Ureter (tissue), 1 donor: ENCODE data around the gene GAS5. TPM values are rescaled to one million over a fixed set of nuclear protein-coding genes. Genes with fewer than 3 reads are reported as not detected.

ENCODE experiments used
- DNase-seq: peaks from one replicate; pipeline ENCODE4 v3.0.0-alpha.2; 2020; ENCODE audit warnings: low spot score
- total RNA-seq: library from RNA; stranded (reverse); gene quantifications from one replicate; pipeline ENCODE4 v1.2.4, GENCODE V29; 2023
- donor health status: DM: yes; HTN: yes; CAD: no.

Gene GAS5
- total RNA-seq, 1 donor from 2014 or later: 543 TPM

GRCh38 chr1:173824315-173825081 lies 43.3 kb downstream of the GAS5 start, which contains the start of the genes CENPL and DARS2:
CENPL (minus strand) TSS chr1:173824883; CDS start chr1:173811299, 13,584 bp downstream.
DARS2 (plus strand) TSS chr1:173824673; CDS start chr1:173825230, 557 bp downstream.
- DNase-seq: peak; percentile 97

- no peak for DNase-seq
Observed at GRCh38 chr1:173823781-173824314, 43.9 kb downstream of the GAS5 start.

DNA sequence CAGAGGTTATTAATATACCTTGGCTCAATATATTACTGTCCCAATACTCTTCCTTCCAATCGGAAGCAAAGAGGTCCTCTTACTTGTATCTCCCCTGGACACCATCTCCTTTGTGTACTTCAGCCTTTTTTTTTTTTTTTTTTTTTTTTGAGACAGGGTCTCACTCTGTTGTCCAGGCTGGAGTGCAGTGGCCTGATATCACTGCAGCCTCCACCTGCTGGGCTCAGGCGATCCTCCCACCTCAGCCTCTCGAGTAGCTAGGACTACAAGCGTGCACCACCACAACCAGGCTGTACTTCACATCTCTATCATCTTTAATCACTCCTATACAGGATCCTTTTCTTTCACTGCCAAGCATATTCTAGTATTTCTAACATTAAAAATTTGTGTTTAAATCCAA lies 46.1 kb downstream of the GAS5 start:
- no peak for DNase-seq

- no peak for DNase-seq
Observed at GRCh38 chr1:173818459-173818858, 49.3 kb downstream of the GAS5 start.

Other genes starting within 250 kb of the GAS5 start
- not detected for gene TEX50, start 232.7 kb downstream of the GAS5 start, total RNA-seq
- gene ANKRD45, start 198.1 kb downstream of the GAS5 start, total RNA-seq: 0.47 TPM
- gene KLHL20, start 153.0 kb downstream of the GAS5 start, total RNA-seq: 28.8 TPM
- 17.5 TPM for gene DARS2, start 43.3 kb downstream of the GAS5 start, total RNA-seq
- 4.2 TPM for gene CENPL, start 43.1 kb downstream of the GAS5 start, total RNA-seq
- 20.4 TPM for gene ZBTB37, start 391 bp upstream of the GAS5 start, total RNA-seq
- gene SERPINC1, start 49.3 kb upstream of the GAS5 start, total RNA-seq: 0.44 TPM
- 49.1 TPM for gene RC3H1, start 154.4 kb upstream of the GAS5 start, total RNA-seq